ENCODE data around the gene GLIS1. TPM values are rescaled to one million over a fixed set of nuclear protein-coding genes. Genes with fewer than 3 reads are reported as not detected.
"Not testable (repeated sequence)": the region's sequence is repeated elsewhere in the genome, so short reads cannot be mapped to it uniquely, and the experiment has no call there.

The GLIS1 gene
- total RNA-seq, 2 donors from 2014 or later, result 0.37 to 0.44 TPM

DNA sequence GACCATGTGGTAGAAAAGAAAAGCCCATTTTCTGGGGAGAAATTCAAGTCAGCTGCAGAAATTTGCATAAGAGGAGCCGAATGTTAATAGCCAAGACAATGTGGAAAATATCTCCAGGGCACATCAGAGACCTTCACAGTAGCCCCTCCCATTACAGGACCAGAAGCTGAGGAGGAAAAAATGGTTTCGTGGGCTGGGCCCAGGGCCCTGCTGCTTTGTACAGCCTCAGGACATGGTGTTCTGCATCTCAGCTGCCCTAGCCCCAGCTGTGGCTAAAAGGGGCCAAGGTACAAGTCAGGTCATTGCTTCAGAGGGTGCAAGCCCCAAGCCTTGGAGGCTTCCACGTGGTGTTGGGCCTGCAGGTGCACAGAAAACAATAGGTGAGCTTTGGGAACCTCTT, 171.5 kb downstream of the GLIS1 start:
- intact Hi-C loops (cut with DNase I), result no loop called here
- ATAC-seq, result no peak
- DNase-seq, result no peak

GRCh38 chr1:53563611-53564010, 175.4 kb downstream of the GLIS1 start:
- ATAC-seq (no peak), DNase-seq (no peak)
- intact Hi-C loops (cut with DNase I), result no loop called here

GRCh38 chr1:53562981-53563379, 176.0 kb downstream of the GLIS1 start:
- intact Hi-C loops (cut with DNase I), result no loop called here

GRCh38 chr1:53562291-53562980, 176.5 kb downstream of the GLIS1 start:
- ATAC-seq (no peak), DNase-seq (no peak)
- intact Hi-C loops (cut with DNase I), result no loop called here

More at GRCh38 chr1:53562981-53563379, 176.0 kb downstream of the GLIS1 start:
- ATAC-seq (no peak), DNase-seq (no peak)

- DNase-seq (no peak), ATAC-seq (no peak)
- intact Hi-C loops (cut with DNase I), result no loop called here
Measured at GRCh38 chr1:53561503-53562105, 177.4 kb downstream of the GLIS1 start.

DNA sequence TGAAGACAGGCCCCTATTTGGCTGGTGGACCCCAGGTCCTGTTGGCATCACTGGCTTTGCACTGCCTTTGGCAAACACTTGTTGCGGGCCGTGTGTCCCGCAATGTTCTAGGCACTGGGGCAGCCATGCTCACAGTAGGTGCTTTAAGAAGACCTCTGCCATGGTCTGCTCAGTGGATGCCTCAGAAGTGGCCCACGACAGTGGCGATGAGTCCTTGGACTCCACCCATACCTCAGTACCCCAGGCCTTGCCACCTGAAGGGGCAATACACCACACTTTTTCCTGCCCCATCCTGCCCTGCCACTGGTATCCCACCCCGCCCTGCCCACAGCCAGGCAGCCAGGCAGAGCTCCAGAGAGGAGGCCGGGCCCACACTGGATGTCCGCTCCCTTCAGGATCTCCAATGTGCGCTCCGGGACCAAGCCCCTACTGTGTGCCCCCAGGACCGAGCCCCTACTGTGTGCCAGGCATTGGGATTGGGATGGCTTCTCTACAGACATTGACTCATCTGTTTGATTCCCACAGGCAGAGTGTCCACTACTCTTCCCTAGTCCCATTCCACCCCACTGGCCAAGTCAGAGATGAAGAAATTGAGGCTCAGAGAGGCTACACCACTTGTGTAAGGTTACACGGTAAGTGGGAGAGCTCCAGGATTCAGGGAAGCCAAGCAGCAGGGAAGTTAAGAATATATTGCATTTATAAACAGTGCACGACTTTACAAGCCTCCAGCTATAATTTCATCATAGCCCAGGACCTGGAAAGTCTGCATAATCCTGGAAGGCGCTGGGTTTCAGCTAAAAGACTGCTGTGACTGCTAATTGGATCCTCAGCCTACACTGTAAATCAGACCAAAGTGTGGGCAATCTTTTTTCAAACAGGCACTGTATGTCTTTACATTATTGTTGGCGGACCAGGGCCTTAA, 178.1 kb downstream of the GLIS1 start:
- intact Hi-C loops (cut with DNase I), result no loop called here
- no peak for DNase-seq
- no peak for ATAC-seq

DNA sequence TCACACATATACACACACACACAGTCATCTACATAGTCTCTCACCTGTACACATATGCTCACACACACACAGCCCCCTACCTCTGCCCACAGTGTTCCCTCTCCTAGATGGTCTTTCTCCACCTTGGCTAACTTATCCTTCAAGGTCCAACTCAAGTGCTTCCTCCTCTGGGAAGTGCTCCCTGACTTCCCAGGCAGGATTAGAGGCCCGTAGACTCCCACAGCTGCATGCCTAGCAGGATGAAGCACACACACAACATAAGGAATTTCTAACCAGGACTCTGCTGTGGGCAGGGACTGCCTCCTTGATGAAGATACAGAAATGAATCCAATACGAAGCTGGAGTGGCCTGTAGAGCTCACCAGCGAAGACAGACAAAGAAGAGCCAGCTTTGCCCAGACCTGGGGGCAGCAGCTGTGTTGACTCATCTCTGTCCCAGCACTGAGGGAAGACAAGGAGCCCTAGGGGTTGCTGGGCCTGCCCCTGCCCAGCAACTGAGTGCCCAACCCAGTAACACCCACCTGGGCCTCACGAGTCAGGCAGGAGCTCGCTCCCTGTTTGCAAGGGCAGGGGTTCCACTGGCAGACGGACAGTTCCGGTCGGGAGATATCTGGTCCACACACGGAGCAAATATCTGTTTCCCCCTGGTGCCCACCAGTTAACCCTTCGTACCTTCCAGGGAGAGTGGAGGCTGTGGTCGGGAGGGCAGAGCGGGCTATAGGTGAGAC, 178.9 kb downstream of the GLIS1 start:
- ATAC-seq (no peak), DNase-seq (no peak)
- intact Hi-C loops (cut with DNase I), result no loop called here

DNA sequence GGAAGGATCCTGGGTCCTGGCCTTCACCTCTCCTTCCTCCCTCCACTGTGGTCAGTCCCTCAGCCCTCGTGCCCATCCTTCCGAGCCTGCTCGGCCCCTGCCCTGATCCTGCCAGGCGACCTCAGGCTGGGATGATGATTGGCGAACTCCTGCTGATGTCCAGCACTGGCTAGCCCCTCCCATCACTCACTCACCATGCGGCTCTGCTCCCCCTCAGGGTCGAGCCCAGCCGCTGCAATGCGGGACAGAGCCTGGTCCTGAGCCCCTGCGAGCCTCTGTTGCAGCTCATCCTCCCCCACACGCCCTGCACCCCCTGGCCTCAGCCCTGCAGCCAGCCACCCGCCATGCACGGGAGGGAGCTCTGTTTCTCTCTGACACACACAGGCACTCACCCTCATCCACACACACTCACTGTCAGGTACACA, 179.6 kb downstream of the GLIS1 start:
- ATAC-seq (no peak), DNase-seq (no peak)
- intact Hi-C loops (cut with DNase I), result no loop called here

DNA sequence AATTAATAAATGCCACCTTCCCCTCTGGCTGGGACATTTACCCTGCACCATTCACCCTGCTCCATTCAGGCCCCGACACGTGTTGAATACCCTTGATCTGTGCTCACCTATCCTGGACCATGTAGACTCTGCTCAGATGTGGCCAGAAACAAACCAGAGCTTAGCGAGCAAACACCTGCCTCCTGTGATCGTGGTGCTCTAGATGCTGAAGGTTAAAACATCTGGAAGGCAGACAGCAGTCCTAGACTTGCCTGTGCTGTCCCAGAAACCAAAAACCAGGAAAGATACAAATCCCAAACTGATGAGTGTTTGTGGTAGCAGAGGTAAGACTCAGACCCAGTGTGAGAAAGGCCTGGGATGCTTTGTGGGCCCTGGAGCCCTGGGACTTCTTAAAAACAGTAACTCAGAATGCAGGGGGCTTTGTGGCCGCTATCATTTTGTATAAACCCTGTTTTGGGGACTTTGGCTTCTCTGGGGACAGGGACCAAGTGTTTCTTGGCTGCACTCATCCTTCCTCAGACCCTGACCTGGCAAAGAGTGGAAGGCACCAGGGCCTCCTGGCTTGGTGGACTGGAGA, 180.1 kb downstream of the GLIS1 start:
- ATAC-seq (no peak), DNase-seq (no peak)
- intact Hi-C loops (cut with DNase I), result no loop called here

DNA sequence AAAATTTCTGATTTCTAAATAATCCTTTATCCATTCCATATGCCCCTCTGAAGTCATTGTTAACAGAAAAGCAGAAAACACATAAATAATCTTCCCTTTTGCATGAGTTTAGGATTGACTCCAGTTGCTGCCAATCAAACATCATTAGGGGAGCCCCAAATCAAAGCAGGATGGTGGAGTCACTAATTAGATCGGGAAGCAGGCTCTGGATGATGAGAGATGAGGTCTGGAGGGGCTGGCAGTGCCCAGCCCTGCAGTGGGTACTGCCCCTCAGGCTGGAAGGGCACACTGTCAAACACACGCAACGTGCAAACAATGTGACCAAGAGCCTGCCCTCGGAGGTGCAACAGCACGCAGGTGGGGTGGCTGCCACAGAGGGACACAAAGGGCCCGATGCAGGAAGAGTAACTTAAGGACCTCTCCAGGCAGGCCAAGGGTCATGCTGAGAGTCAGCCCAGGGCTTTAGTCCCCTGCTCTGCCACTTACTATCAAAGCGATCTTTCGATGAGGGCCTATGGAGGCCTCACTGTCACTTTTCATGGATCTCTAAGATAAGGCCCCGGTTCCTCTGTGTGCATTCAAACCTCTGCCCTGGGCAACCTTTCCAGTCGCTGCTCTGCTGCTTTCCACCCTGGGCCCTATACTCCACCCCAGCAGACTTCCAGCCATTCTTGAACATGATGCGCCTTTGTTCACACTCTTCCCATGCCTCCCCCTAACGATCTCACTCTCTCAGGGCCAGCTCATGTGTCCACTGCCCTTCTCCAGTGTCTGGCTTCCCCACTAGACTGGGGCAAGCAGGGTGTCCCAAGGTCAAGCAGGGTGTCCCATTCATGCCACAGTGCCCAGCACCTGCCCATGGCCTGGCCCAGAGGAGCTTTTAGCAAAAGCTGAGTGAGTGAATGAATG, 180.9 kb downstream of the GLIS1 start:
- intact Hi-C loops (cut with DNase I), result no loop called here
- ATAC-seq, result no peak
- no peak for DNase-seq

DNA sequence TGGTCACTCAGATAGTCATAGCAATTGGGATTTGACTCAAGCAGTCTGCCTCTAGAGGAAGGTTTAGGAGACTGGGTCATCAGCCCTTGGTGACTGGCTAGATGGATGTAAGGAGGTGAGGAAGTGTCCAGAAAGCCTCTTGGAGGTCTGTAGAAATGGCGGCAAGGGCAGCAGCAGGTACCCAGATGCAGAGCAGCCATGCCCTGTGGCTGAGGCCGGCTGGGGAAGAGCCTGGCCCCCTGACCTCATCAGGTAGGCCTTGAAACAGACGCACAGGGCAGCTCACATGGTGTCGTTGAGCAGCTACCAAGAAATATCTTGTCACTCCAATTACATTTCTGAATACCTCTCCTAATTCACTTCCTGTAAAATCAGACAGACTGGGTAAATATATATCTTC, 181.6 kb downstream of the GLIS1 start:
- DNase-seq (no peak), ATAC-seq (no peak)
- intact Hi-C loops (cut with DNase I), result no loop called here

GRCh38 chr1:53556657-53557227, 182.2 kb downstream of the GLIS1 start:
- intact Hi-C loops (cut with DNase I), result no loop called here
- DNase-seq (no peak), ATAC-seq (no peak)

GRCh38 chr1:53555620-53556326, 183.2 kb downstream of the GLIS1 start:
- ATAC-seq; DNase-seq; intact Hi-C loops (cut with DNase I): not testable (repeated sequence)

DNA sequence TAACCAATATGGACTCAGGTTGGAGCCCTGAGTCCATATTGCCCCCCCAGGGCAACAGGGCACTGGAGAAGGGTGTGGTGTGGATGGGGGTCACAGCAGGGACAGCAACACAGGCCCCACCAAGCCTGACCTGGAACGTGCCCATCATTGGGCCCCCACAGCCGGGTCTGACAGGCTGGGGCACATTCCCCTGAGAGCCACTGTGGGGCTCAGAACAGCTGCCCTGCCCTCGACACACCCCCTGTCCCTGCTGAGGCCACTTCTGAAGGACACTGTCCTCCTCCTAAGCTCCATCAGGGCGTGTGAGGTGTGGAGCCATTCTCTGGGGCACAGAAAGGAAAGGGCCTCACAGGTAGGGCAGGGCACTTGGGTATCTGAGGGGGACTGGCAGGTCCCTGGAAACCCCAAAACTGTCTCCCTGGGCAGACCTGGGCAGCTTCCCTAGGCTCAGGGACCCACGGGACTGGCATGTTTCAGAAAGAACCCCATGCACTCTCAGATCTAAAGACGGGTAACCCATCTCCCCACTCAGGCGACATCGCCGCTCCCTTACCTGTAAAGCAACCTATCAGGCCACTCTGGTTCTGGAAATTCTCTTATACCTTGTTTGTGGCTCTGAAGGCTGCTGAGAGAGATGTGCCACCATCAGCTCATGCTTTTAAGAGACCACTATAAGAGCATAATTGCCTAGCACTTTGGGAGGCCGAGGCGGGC, 184.2 kb downstream of the GLIS1 start:
- ATAC-seq (no peak), DNase-seq (peak; percentile 14)
- intact Hi-C loops (cut with DNase I), result no loop called here

GRCh38 chr1:53553734-53554509, 185.0 kb downstream of the GLIS1 start:
- intact Hi-C loops (cut with DNase I), result no loop called here
- ATAC-seq, result no peak
- DNase-seq, result peak; percentile 12
